HepG2 (cell line): ENCODE results near the gene PBX1. TPM values are rescaled to one million over a fixed set of nuclear protein-coding genes. Genes with fewer than 3 reads are reported as not detected.

Experiments used
- ATAC-seq: fragments of 200-7000 bp; cut with Tn5 transposase; 3 replicates; pipeline ENCODE4 v1.9.1; 2020; ENCODE audit warnings: mild to moderate bottlenecking, moderate library complexity
- BruUV-seq: library from RNA; stranded (reverse); fragments of 400-500 nt; replicated peaks from 2 replicates; lab custom pipeline; 2021; lab: Mats Ljungman, UMichigan
- CTCF ChIA-PET: fragments of 300-600 bp; formaldehyde crosslinking; extraction: SDS; loops from one replicate; lab custom pipeline; 2021; ENCODE audit warnings: low total read pairs, inconsistent platforms, low intra/inter-chr PET ratio; lab: Yijun Ruan, JAX
- POLR2A ChIA-PET: fragments of 350-600 bp; sonication (Branson Sonifier 250); formaldehyde crosslinking; loops from one replicate; lab custom pipeline; 2020; ENCODE audit warnings: antibody characterized with exemption, inconsistent platforms; lab: Yijun Ruan, JAX
- DNase-seq: peaks from one replicate; pipeline ENCODE4 v3.0.0-alpha.2; 2015; ENCODE audit warnings: low spot score
- FAIRE-seq: peaks from 3 replicates; lab custom pipeline; 2011; peaks lifted over from hg19 to GRCh38; lab: Jason Lieb, UNC
- H2AFZ ChIP-seq: one replicate; pipeline ENCODE4 v1.6.1; 2011; ENCODE audit warnings: low read length, inconsistent platforms
- H3K27ac ChIP-seq: fragments of 300-600 bp; 3 replicates; pipeline ENCODE4 v1.8.0; 2011; ENCODE audit warnings: mixed run types, mild to moderate bottlenecking, mixed read lengths, low read length, inconsistent platforms; ENCODE audit not compliant: insufficient read depth; ENCODE audit errors: extremely low read length
- H3K27me3 ChIP-seq, 2 experiments: fragments of 200-600 bp in 1 of 2; 2 replicates in 1 of 2; 3 replicates in 1 of 2; pipeline versions ENCODE4 v1.6.0 to v1.8.0; 2011; ENCODE audit warnings: low read length in 2 of 2, mild to moderate bottlenecking in 2 of 2, moderate library complexity in 2 of 2, inconsistent platforms in 1 of 2; ENCODE audit not compliant: insufficient read depth in 2 of 2, control insufficient read depth in 1 of 2
- H3K36me3 ChIP-seq, 2 experiments: fragments of 200-600 bp in 1 of 2; replicated peaks in 1 of 2; 2 replicates in 1 of 2; 3 replicates in 1 of 2; pipeline versions ENCODE4 v1.5.1 to v1.8.0; 2011; ENCODE audit warnings: low read length in 2 of 2, inconsistent platforms in 1 of 2; ENCODE audit not compliant: insufficient read depth in 2 of 2, control insufficient read depth in 1 of 2
- H3K4me1 ChIP-seq: 2 replicates; pipeline ENCODE4 v1.5.1; 2012; ENCODE audit warnings: low read length, inconsistent platforms; ENCODE audit not compliant: insufficient read depth
- H3K4me2 ChIP-seq: 2 replicates; pipeline ENCODE4 v1.6.0; 2011; ENCODE audit warnings: low read depth, low read length, inconsistent platforms
- H3K4me3 ChIP-seq, 3 experiments: fragments of 200-600 bp in 1 of 3; sonication (generic), shearing (Covaris generic) in 1 of 3; replicated peaks in 1 of 3; 2 replicates each; pipeline ENCODE4 v1.5.1; 2011 to 2016; ENCODE audit warnings: low read length in 3 of 3, inconsistent platforms in 2 of 3, low read depth in 2 of 3, mild to moderate bottlenecking in 2 of 3, control low read depth in 1 of 3, mixed read lengths in 1 of 3; ENCODE audit not compliant: insufficient read depth in 1 of 3
- H3K79me2 ChIP-seq: one replicate; pipeline ENCODE4 v1.6.1; 2011; ENCODE audit warnings: low read length, inconsistent platforms; ENCODE audit not compliant: insufficient read depth
- H3K9ac ChIP-seq: 2 replicates; pipeline ENCODE4 v1.6.0; 2011; ENCODE audit warnings: mild to moderate bottlenecking, low read depth, low read length, inconsistent platforms; ENCODE audit not compliant: insufficient read depth
- H3K9me3 ChIP-seq: 2 replicates; pipeline ENCODE4 v1.5.1; 2012; ENCODE audit warnings: mild to moderate bottlenecking, low read length
- H4K20me1 ChIP-seq: 2 replicates; pipeline ENCODE4 v1.6.0; 2011; ENCODE audit warnings: inconsistent platforms, mild to moderate bottlenecking, low read length, moderate library complexity; ENCODE audit not compliant: insufficient read depth
- FUBP1 ChIP-seq: sonication (generic); formaldehyde crosslinking; IDR thresholded peaks from 2 replicates; pipeline ENCODE4 v1.5.1; 2020; ENCODE audit warnings: missing genetic modification reagents, mild to moderate bottlenecking, borderline replicate concordance
- MED13 ChIP-seq: sonication (generic); formaldehyde crosslinking; IDR thresholded peaks from 2 replicates; pipeline ENCODE4 v1.5.0; 2020; ENCODE audit warnings: missing genetic modification reagents
- MNT ChIP-seq: fragments of 450-650 bp; IDR thresholded peaks from 2 replicates; pipeline ENCODE4 v1.6.1; 2016
- NR1H2 ChIP-seq: sonication (generic); formaldehyde crosslinking; IDR thresholded peaks from 2 replicates; pipeline ENCODE4 v1.8.1; 2022; ENCODE audit warnings: low read depth, missing genetic modification reagents, borderline replicate concordance
- TBX2 ChIP-seq: sonication (generic); formaldehyde crosslinking; IDR thresholded peaks from 2 replicates; pipeline ENCODE4 v1.5.0; 2020; ENCODE audit warnings: missing genetic modification reagents, mild to moderate bottlenecking, borderline replicate concordance
- TGIF2 ChIP-seq: IDR thresholded peaks from 2 replicates; pipeline ENCODE4 v1.6.1; 2016; ENCODE audit warnings: control low read depth, missing compliant biosample characterization
- THRA ChIP-seq: sonication (generic); formaldehyde crosslinking; IDR thresholded peaks from 2 replicates; pipeline ENCODE4 v1.4.0; 2020; ENCODE audit warnings: missing genetic modification reagents, borderline replicate concordance
- ZFP36 ChIP-seq: fragments of 150-350 bp; IDR thresholded peaks from 2 replicates; pipeline ENCODE4 v1.6.1; 2018; ENCODE audit warnings: borderline replicate concordance, low read length, low read depth; ENCODE audit not compliant: partially characterized antibody
- ZFX ChIP-seq: sonication (generic); formaldehyde crosslinking; IDR thresholded peaks from 2 replicates; pipeline ENCODE4 v1.4.0; 2020; ENCODE audit warnings: mild to moderate bottlenecking, low read depth, missing genetic modification reagents, moderate library complexity
- ZFYVE20 ChIP-seq: sonication (generic); formaldehyde crosslinking; IDR thresholded peaks from 2 replicates; pipeline ENCODE4 v1.8.0; 2023; ENCODE audit warnings: low read depth, mild to moderate bottlenecking, moderate library complexity, missing genetic modification reagents, borderline replicate concordance
- ZNF253 ChIP-seq: sonication (generic); formaldehyde crosslinking; IDR thresholded peaks from 2 replicates; pipeline ENCODE4 v1.8.0; 2022; ENCODE audit warnings: mild to moderate bottlenecking, missing genetic modification reagents, borderline replicate concordance
- WGBS: methylation state at CpG from one replicate; pipeline ENCODE4 v1.1.6; 2017; ENCODE audit warnings: low lambda C conversion rate; 5-methylcytosine and 5-hydroxymethylcytosine counted together
- in situ Hi-C: cut with HindIII; loops from 2 replicates; pipeline ENCODE4 v1.10.0; 2017; ENCODE audit warnings: low pct_unique_long_range_greater_than_20kb; ENCODE audit not compliant: extremely low pct_ligation_motif_present
- intact Hi-C: fragments of 100-400 bp; cut with micrococcal nuclease; formaldehyde crosslinking; loops from one replicate; pipeline ENCODE4 v1.10.0; 2022; ENCODE audit not compliant: unreplicated experiment
- polyA plus RNA-seq, 8 experiments: library from polyadenylated mRNA; depleted of rRNA in 3 of 8; stranded (reverse) in 7 of 8; unstranded in 1 of 8; fragments of >200 nt; fragmentation: Illumina TruSeq in 4 of 8; extraction: Trizol in 4 of 8; gene quantifications; 2 replicates each; pipeline versions ENCODE4 v1.2.1 to v1.2.3, GENCODE V29; 2011 to 2016; ENCODE audit warnings: low read depth in 4 of 8, missing spikeins in 1 of 8, mixed read lengths in 1 of 8; ENCODE audit not compliant: insufficient read depth in 1 of 8
- total RNA-seq, 5 experiments: library from RNA; depleted of rRNA; stranded (reverse); fragments of >200 nt; fragmentation: Illumina TruSeq; extraction: Trizol; gene quantifications; 2 replicates each; pipeline ENCODE4 v1.2.3, GENCODE V29; 2016; ENCODE audit warnings: low read depth in 1 of 5

The PBX1 gene
- total and polyA plus RNA-seq, 2 of the 13 experiments (the other 11 are each of a cell fraction or from before 2014, with no cell fraction given) = 0.24 TPM; not detected in 1

- no peak overlapping the region for H3K27ac ChIP-seq
- 36% methylated on average over 3 of the region's 3 CpGs for WGBS
- no peak overlapping the region for H3K9ac ChIP-seq
- no peak overlapping the region for H3K4me3 ChIP-seq
- no peaks in the 10 kb centered on the region for H3K79me2 ChIP-seq
- TF ChIP-seq THRA (CRISPR knock-in tag) (no peak), ZNF253 (CRISPR knock-in tag) (no peak), ZFP36 (no peak), MED13 (CRISPR knock-in tag) (no peak)
- ChIA-PET POLR2A (no interaction called here), CTCF (no interaction called here)
- H4K20me1 ChIP-seq = no peaks in the 10 kb centered on the region
- intact Hi-C loops (no loop called here), in situ Hi-C loops (no loop called here)
- H3K4me2 ChIP-seq = no peak overlapping the region
- H3K4me1 ChIP-seq = no peaks in the 10 kb centered on the region
- no peaks in the 10 kb centered on the region; a peak in 1 of 5 replicates for H3K27me3 ChIP-seq
- DNase-seq (no peak), ATAC-seq (no peak), FAIRE-seq (no peak)
- no peaks in the 10 kb centered on the region for H3K9me3 ChIP-seq
- no TSS peak for BruUV-seq
- H3K36me3 ChIP-seq = no peaks in the 10 kb centered on the region
- H2AFZ ChIP-seq = no peak overlapping the region
Measured at GRCh38 chr1:164577291-164577690, 18.3 kb downstream of the PBX1 start.

DNA sequence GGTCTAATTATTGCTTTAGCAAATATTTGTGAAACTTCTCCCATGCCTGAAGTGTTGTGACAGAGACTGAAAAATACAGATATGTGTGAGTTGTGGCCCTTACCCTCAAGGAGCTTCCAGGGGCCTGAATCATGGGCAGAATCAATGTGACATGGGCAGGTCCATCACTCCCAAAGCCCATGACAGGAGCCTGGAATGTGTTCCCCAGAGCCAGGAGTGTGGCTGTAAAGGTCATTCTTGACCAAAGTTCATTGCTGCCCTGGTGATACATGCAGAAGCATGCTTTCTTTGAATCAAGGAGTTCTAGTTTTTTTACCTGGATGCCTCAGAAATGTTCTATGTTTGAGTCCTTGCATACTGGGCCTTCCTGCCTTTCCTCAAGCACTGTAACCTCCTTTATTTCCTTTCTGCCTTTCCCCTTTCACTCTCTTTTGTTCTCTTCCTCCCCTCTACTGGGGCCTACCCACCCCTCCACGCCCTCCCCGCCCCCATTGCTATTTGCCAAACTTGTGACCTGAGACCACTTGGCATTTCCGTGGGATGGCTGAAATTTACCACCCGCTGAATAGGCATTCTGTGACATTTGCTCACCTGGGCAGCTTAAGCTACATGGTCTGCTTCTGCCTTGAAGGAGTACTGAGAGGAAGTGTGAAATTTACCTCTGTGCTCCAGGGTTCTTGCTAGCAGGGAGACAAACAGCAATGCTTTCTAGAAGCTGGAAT, 19.7 kb downstream of the PBX1 start:
- H2AFZ ChIP-seq = no peak overlapping the region
- intact Hi-C loops = no loop called here
- H3K4me1 ChIP-seq = no peaks in the 10 kb centered on the region
- ATAC-seq (no peak), DNase-seq (no peak), FAIRE-seq (no peak)
- no peaks in the 10 kb centered on the region for H3K27me3 ChIP-seq
- in situ Hi-C loops = no loop called here
- no peaks in the 10 kb centered on the region for H3K9me3 ChIP-seq
- H3K79me2 ChIP-seq = no peaks in the 10 kb centered on the region
- no peak overlapping the region for H3K27ac ChIP-seq
- CTCF ChIA-PET = no interaction called here
- TF ChIP-seq ZFX (CRISPR knock-in tag) (no peak), ZFYVE20 (CRISPR knock-in tag) (no peak), MNT (no peak), TBX2 (CRISPR knock-in tag) (no peak), NR1H2 (no peak), TGIF2 (no peak), FUBP1 (CRISPR knock-in tag) (no peak)
- no peaks in the 10 kb centered on the region for H4K20me1 ChIP-seq
- no peak overlapping the region for H3K4me3 ChIP-seq
- no peak overlapping the region for H3K4me2 ChIP-seq
- no peak overlapping the region for H3K9ac ChIP-seq
- no TSS peak for BruUV-seq
- no peaks in the 10 kb centered on the region for H3K36me3 ChIP-seq
- POLR2A ChIA-PET = no interaction called here
- 25% methylated on average over 4 of the region's 4 CpGs for WGBS
